NCI-H524 treated with DMSO at 0.1 percent for 48 hours (cell line): ENCODE data around the gene SORCS2.
"Not testable (repeated sequence)": the region's sequence is repeated elsewhere in the genome, so short reads cannot be mapped to it uniquely, and the experiment has no call there.

ENCODE experiments used
- DNase-seq: peaks from one replicate; lab custom pipeline; 2025; lab: John Stamatoyannopoulos, UW

The SORCS2 gene

GRCh38 chr4:7552466-7552865 lies 360.1 kb downstream of the SORCS2 start:
- DNase-seq = no peak

GRCh38 chr4:7553280-7553679 lies 360.9 kb downstream of the SORCS2 start:
- no peak for DNase-seq

DNA sequence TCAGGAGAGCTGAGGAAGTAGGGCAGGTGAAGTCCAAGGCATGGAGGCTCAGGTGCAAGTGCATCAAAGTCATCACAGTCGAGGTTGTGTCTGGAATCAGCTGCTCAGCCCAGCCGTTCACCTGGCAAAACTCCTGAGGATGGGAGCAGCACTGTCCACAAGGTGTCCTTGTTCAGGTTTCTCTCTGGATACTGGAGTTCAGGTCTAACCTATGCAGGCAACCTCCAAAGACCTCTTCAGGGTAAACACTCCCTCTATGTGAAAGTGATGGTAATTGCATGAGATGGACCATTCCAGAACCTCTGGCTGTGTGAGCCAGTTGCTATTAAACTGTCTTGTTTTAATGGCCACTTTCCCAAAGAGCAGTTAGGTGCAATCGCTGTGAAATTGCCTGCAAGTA lies 362.6 kb downstream of the SORCS2 start:
- DNase-seq = no peak

DNA sequence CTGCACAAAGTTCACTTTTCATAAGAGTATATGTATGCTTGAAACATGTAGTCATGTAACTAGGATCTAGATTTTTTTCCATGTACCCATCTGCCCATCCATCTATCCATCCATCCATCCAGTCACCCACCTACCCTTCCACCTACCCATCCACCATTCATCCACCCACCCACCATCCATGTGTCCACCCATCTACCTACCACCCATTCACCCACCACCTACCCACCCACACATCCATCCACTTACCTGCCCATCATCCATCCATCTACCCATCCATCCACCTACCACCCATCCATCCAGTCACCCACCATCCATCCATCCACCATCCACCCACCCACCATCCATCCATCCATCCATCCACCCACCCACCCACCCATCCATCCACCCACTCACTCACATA lies 364.2 kb downstream of the SORCS2 start:
- DNase-seq = no peak

DNA sequence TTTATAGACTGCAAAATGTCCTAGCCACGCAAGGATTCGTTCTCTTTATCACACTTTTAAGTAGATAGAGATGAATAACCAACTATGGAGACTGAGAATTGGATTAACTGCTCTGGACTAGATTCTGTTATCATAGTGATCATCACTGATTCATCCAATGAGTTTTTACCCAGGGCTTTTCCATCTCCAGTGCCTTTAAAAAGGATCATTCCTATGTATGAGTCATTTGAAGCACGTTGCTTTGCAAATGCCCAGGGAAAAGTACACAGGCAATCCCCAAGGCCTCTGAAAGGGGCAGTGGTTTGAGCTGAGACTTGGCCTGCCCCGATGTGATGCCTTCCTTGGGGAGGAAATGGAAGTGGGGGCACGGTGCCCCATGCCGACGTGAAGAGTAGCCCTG lies 365.1 kb downstream of the SORCS2 start:
- DNase-seq = no peak

- no peak for DNase-seq
These were observed 366.1 kb downstream of the SORCS2 start for GRCh38 chr4:7558436-7558835.

- no peak for DNase-seq
These were observed 367.0 kb downstream of the SORCS2 start for GRCh38 chr4:7559316-7559715.

DNA sequence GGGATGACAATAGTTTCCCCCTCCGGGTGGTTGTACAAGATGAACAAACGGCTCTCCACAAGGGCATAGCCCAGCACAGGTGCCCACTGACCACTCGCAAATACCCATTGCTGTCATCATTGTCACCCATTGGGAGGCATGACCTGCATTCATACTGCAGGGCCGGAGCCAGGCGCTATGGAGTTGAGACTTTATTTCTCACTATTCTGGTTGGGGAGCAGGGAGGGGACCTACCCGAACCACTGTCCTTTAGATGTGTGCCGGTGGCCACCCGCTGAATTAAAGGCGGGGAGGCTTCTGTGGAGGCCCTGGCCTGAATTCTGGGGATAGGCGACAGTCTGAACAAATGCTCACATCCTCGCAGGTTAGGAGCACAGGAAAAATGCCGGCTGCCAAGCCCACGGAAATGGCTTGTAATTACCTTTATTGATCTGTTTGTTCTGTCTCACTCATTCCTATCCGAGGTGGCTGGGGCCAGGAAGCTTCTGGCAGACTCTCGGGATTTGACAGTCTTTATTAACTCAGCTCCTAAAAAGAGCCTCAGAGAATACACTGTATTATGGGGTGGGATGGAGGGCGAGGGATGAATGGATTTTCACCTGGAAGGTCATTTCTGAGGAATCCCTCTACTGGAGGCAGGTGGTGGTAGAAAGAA lies 367.5 kb downstream of the SORCS2 start:
- no peak for DNase-seq

DNA sequence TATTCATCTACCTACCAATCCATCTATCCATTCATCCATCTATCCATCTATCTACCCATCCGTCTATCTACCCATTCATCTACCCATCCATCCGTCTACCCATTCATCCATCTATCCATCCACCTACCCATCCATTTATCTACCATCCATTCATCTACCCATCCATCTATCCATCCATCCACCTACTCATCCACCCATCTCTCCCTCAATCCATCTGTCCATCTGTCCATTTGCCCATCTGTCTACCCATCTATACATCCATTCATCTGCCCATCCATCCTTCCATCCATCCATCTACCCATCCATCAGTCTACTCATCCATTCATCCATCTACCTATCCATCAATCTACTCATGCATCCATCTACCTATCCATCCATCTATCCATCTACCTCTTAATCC lies 369.2 kb downstream of the SORCS2 start:
- DNase-seq = no peak

DNA sequence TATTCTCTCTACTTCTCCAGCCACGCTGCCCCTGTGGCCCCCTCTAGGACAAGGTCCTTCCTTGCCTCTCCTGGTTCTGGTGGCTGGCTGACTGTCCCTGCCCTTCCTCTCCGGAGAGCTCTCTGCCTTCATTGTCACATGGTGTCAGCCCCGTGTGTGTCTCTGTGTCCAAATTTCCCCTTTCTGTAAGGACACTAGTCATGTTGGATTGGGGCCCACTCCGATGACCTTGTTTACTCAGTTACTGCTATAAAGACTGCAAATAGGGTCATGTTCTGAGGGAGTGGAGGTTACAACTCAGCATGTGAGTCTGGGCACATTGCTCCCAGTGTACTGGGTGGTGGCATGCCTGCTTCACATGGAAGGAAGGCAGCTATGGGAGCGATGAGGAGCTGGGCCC lies 371.9 kb downstream of the SORCS2 start:
- no peak for DNase-seq

DNA sequence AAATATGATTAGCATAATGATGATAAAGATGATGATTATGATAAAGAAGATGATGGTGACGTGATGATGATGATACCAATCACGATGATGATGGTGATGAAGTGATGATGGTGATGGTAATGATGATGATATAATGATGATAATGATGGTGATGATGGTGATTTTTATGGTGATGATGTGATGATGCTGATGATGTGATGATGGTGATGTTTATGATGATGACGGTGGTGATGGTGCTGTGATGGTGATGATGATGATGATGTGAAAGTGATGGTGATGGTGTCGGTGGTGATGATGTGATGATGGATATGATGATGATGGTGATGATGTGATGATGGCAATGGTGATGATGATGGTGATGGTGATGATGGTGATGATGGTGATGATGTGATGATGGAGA lies 373.1 kb downstream of the SORCS2 start:
- DNase-seq = no peak

GRCh38 chr4:7569810-7570783 lies 377.8 kb downstream of the SORCS2 start:
- DNase-seq = no peak

- DNase-seq = no peak
These were observed 378.7 kb downstream of the SORCS2 start for GRCh38 chr4:7571001-7571400.

GRCh38 chr4:7571701-7572100 lies 379.4 kb downstream of the SORCS2 start:
- no peak for DNase-seq

DNA sequence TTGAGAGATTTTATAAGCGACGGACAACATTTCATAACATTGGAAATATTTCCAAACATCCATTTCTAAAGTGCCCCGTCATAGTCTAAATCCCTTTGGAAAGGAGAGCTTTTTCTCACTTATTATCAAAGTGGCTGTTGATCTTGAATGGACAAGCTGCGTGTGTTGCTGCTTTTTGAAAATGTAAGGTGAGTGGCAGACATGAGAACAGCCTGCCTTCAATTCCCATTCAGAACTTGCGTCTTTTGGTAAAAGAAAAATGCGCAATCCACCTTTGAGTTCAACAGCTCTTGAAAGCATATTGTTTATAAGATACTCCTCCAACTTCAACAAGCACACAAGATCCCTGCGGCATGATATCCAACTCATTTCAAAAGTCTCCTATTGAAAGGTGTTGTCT lies 380.6 kb downstream of the SORCS2 start:
- no peak for DNase-seq

DNA sequence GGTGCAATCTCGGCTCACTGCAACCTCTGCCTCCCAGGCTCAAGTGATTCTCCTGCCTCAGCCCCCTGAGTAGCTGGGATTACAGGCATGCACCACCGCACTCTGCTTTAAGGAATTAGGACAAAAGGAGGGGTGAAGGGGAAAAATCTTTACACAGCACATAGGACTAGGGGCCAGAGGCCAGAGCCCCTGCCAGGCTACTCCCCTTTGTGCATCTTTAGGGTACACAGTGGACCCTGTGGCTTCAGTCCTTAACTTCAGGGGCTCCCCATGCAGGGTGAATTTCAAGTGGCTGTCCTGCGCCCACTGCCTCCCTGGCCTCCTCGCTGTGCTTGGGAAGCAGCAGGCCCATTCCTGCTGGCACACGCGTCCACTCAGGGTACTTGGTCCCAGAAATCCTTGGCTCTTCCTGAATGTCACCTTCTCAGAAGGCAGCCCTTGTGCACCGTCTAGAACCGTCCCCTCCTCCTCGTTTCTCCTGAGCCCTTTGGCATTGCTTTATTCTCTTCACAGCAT lies 381.3 kb downstream of the SORCS2 start:
- DNase-seq = no peak

- no peak for DNase-seq
These were observed 382.1 kb downstream of the SORCS2 start for GRCh38 chr4:7574287-7575014.

DNA sequence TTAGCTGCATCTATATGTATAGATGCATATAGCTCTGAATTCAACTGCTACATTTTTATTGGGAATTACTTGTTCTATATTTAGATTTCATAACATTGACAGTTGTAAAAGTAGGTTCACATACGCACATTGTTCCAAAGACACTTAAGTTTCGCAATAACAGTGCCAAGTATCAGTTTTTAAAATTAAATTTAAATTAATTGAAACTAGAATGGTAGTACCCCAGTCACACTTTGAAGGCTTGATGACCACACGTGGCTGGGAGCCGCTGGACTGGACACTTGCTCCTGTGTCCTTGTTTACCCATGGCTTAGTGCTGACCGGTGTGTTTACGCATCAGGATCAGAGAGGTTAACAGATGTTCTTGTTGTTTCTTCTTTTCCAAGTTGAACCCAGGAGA lies 383.1 kb downstream of the SORCS2 start:
- no peak for DNase-seq

DNA sequence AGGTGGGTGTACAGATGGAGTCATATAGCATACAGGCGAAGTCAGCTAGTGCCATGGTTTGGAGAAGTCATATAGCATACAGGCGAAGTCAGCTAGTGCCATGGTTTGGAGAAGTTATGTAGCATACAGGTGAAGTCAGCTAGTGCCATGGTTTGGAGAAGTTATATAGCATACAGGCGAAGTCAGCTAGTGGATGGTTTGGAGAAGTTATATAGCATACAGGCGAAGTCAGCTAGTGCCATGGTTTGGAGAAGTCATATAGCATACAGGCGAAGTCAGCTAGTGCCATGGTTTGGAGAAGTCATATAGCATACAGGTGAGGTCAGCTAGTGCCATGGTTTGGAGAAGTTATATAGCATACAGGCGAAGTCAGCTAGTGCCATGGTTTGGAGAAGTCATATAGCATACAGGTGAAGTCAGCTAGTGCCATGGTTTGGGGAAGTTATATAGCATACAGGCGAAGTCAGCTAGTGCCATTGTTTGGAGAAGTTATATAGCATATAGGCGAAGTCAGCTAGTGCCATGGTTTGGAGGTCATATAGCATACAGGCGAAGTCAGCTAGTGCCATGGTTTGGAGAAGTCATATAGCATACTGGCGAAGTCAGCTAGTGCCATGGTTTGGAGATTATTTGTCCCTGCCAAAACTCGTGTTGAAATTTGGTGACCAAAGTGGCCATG lies 385.2 kb downstream of the SORCS2 start:
- not testable (repeated sequence) for DNase-seq

- DNase-seq = no peak
These were observed 389.1 kb downstream of the SORCS2 start for GRCh38 chr4:7581477-7581876.

DNA sequence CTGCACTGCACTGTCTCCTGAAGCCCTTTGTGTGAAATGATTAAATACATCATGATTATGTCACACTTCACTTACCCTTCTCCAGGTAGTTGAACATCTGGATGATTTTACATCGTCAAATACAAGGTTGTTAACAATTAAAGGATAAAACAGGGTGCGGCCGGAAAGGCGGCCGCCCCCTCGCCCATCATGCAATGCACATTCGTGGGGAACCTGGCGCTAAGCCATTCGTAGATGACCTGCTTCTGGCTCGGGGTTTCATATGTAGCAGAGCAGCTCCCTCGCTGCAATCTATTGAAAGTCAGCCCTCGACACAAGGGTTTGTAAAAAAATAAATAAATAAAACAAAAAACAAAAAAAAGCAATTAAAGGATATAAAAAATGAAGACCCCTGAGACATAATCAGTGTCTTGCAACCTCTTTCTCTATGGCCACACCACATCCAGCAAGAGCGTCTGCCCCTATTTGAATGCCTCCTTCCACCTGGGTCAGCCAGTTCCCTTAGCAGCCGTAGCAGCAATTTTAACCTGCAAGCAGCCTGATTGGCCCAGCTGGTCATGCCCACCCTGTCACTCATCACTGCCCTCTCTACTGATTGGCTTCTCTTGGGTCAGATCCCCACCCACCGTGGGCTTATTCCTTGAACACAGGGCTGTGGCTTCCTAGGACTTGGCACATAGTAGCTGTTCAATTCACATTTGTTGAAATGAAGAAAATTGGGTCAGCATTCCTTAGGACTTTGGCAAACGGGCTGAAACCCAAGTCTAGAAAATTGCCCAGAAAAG lies 390.2 kb downstream of the SORCS2 start:
- DNase-seq = no peak
